ENCODE results near the gene LPCAT1.
"Not testable (repeated sequence)": the region's sequence is repeated elsewhere in the genome, so short reads cannot be mapped to it uniquely, and the experiment has no call there.

GRCh38 chr5:1514819-1515310 lies 8.9 kb downstream of the LPCAT1 start:
- not testable (repeated sequence) for TF ChIP-seq POLR2A, EP300 (IDR thresholded peaks at IDR 0.05)

Measured in stomach (tissue), 4 donors.